VCaP (cell line): ENCODE data around the gene SEPTIN11.

Experiments used
- H3K27ac ChIP-seq: fragments of 450-650 bp; 2 replicates; pipeline ENCODE4 v1.5.1; 2017
- TF ChIP-seq, protein P1 (sequence below): fragments of 450-650 bp; conservative IDR thresholded peaks from 2 replicates; pipeline ENCODE4 v1.5.1; 2017; ENCODE audit warnings: mild to moderate bottlenecking, moderate library complexity

Gene SEPTIN11

GRCh38 chr4:76990288-76991080 lies 40.9 kb downstream of the SEPTIN11 start:
- peak overlapping the region; percentile 63 for H3K27ac ChIP-seq
- TF ChIP-seq, protein P1, sequence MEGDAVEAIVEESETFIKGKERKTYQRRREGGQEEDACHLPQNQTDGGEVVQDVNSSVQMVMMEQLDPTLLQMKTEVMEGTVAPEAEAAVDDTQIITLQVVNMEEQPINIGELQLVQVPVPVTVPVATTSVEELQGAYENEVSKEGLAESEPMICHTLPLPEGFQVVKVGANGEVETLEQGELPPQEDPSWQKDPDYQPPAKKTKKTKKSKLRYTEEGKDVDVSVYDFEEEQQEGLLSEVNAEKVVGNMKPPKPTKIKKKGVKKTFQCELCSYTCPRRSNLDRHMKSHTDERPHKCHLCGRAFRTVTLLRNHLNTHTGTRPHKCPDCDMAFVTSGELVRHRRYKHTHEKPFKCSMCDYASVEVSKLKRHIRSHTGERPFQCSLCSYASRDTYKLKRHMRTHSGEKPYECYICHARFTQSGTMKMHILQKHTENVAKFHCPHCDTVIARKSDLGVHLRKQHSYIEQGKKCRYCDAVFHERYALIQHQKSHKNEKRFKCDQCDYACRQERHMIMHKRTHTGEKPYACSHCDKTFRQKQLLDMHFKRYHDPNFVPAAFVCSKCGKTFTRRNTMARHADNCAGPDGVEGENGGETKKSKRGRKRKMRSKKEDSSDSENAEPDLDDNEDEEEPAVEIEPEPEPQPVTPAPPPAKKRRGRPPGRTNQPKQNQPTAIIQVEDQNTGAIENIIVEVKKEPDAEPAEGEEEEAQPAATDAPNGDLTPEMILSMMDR: no peak

DNA sequence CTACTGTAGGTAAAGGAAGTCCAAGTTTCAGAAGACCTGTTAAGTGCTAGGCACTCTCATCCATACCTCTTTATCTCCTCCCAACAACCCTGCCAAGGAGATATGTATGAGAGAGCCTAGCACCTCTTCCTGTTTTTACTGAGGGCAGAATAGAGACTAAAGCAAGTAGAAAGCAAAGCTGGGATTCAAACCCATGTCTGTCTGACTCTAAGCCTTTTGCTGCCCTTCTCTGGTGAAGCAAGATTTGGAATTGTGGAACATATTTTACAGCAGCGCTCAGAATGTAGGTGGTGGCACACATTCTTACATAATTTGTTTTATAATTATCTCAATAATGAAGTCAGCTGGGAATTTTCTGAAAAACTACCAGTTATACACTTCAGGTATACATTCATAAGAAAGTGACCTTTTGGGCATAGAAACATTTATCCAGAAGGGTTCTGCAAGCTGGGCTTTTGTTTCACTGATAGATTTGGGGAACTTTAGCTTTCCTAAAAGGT lies 41.7 kb downstream of the SEPTIN11 start:
- TF ChIP-seq, protein P1: no peak
- no peak overlapping the region for H3K27ac ChIP-seq

DNA sequence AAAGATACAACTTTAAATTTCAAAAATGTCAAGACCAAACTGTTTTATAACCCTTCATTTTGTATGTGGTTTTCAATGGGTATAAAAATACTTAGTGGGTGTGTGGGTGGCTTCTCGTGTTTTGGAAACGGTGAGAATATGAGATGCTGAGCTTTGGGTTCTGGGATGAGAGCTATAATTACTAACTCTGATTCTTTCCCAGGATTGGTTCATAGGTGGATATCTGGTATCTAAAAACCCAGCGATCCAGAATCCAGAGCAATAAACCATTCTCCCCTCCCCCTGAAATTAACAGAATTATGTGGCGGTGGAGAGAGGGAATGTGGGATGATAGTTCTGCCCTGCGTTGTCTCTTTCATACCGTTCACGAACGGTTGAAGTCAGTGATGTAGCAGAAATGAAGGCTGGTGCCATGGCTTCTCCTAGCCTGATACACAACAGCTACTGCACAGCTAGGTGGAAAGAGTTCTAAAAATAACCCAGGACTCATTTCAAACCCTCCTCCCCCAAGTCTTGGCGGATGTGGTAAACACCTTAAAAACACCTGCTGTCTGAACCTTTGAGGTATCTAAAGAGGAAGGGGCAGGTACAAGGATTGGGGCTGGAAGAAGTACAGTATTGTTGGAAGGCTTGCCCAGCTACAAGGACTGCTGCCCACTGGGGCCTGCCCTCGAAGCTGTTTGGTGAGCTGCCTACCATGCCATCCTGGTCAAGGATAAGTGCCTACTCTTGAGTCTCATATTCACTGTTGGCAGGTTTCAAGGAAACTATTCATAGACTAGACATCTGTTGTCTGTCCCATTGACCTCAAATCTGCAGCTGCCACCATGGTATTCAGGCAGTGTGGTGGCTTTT lies 44.5 kb downstream of the SEPTIN11 start:
- H3K27ac ChIP-seq: no peak overlapping the region

DNA sequence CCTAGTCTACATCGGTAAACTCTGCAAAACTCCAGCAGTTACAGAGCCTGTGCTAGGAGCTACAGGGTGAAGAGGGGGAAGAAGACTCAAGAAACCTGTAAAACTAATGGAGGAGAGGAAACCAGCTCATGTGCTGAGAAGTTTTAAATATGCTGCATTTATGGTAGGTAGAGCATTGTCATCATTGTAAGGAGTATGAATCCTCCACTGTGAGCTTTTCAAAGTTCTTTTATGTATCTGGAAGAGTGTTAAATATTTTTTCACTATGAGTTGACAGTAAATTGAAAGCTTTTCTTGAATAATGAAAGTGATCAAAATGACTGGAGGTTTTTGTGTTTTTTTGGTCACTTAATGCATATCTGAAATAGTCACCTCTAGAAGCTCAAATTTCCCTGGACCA lies 46.2 kb downstream of the SEPTIN11 start:
- H3K27ac ChIP-seq: no peak overlapping the region
- TF ChIP-seq, protein P1: no peak

More for the DNA sequence above, 44.5 kb downstream of the SEPTIN11 start:
- TF ChIP-seq, protein P1: no peak

GRCh38 chr4:76996445-76996844 lies 46.9 kb downstream of the SEPTIN11 start:
- H3K27ac ChIP-seq: no peak overlapping the region

DNA sequence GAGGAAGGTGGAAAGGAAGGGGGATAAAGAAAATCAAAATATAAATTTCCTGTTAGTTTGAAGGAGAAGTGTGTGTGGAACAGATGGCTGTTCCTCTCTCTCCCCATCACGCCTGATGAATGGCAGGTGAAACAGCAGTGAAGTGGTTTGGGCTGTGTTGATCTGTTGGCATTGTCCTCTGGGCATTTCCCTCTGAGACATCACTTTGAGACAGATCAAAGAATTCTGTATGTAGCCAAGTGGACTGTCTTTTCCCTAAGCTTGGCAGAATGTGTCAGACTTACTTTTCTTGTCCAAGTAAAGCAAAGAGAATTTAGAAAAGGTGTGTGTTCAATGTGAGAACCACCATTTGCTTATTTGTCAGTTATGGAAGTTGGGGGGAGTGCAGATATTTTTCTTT lies 47.5 kb downstream of the SEPTIN11 start:
- no peak overlapping the region for H3K27ac ChIP-seq
- TF ChIP-seq, protein P1: no peak

More at GRCh38 chr4:76996445-76996844, 46.9 kb downstream of the SEPTIN11 start:
- TF ChIP-seq, protein P1: no peak

GRCh38 chr4:76997532-76997931 lies 48.0 kb downstream of the SEPTIN11 start:
- no peak overlapping the region for H3K27ac ChIP-seq
- TF ChIP-seq, protein P1: no peak
